Activated T-cell treated with anti-CD3 and anti-CD28 coated beads, Interleukin-2, amount 50 U/mL, for 48 hours (primary cell): ENCODE data around the gene CERK.
"Not testable (repeated sequence)": the region's sequence is repeated elsewhere in the genome, so short reads cannot be mapped to it uniquely, and the experiment has no call there.

ENCODE experiments used
- DNase-seq, 2 experiments: peaks; one replicate each; pipeline ENCODE4 v3.0.0-alpha.2; 2020

The CERK gene

GRCh38 chr22:46659791-46660186, 78.3 kb downstream of the CERK start:
- no peak for DNase-seq

GRCh38 chr22:46659059-46659790, 78.8 kb downstream of the CERK start:
- DNase-seq, result no peak

GRCh38 chr22:46657996-46658947, 79.8 kb downstream of the CERK start:
- DNase-seq, result no peak

- DNase-seq, result no peak
Measured at GRCh38 chr22:46657655-46657953, 80.4 kb downstream of the CERK start.

GRCh38 chr22:46656856-46657654, 81.0 kb downstream of the CERK start:
- no peak for DNase-seq

- DNase-seq, result no peak
Measured at GRCh38 chr22:46655861-46656608, 82.0 kb downstream of the CERK start.

GRCh38 chr22:46654927-46655595, 83.0 kb downstream of the CERK start:
- DNase-seq, result no peak

- DNase-seq, result no peak
Measured at GRCh38 chr22:46654426-46654825, 83.6 kb downstream of the CERK start.

GRCh38 chr22:46653596-46653995, 84.5 kb downstream of the CERK start:
- DNase-seq, result peak; percentile 44 to 56

GRCh38 chr22:46652847-46653331, 85.2 kb downstream of the CERK start:
- DNase-seq, result no peak

- peak in 1 of 2 experiments; percentile 35 for DNase-seq
Measured at GRCh38 chr22:46652081-46652846, 85.8 kb downstream of the CERK start.

GRCh38 chr22:46651316-46651715, 86.7 kb downstream of the CERK start:
- DNase-seq, result no peak

- DNase-seq, result no peak
Measured at GRCh38 chr22:46650078-46650810, 87.8 kb downstream of the CERK start.

GRCh38 chr22:46649141-46650077, 88.6 kb downstream of the CERK start:
- no peak for DNase-seq

- DNase-seq, result not testable (repeated sequence)
Measured at GRCh38 chr22:46648225-46648820, 89.7 kb downstream of the CERK start.

GRCh38 chr22:46646531-46647215, 91.4 kb downstream of the CERK start:
- DNase-seq, result no peak

GRCh38 chr22:46642840-46643480, 95.1 kb downstream of the CERK start:
- DNase-seq, result not testable (repeated sequence)
